GM04503 (cell line): Measurements from ENCODE around the gene PON2.
"Not testable (repeated sequence)": the region's sequence is repeated elsewhere in the genome, so short reads cannot be mapped to it uniquely, and the experiment has no call there.

Experiments used
- DNase-seq: peaks from one replicate; pipeline ENCODE4 v3.0.0-alpha.2; 2012; ENCODE audit warnings: low read depth

The PON2 gene

DNA sequence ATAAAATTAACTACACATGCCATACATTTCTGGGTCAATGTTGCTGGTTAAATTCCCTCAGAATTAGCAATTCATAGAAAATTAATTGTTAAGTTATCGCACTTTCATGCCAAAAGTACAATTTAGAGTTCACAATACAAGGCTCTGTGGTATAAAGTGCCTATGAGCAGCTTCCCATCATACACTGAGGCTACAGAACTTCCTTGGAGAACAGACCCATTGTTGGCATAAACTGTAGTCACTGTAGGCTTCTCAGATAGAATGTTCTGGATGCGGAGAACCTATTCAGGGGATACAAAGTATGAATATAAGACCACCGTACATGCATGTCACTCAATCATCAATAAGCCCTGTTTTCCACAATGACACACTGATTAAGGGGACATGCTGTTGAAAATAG, 29.6 kb downstream of the PON2 start:
- no peak for DNase-seq

DNA sequence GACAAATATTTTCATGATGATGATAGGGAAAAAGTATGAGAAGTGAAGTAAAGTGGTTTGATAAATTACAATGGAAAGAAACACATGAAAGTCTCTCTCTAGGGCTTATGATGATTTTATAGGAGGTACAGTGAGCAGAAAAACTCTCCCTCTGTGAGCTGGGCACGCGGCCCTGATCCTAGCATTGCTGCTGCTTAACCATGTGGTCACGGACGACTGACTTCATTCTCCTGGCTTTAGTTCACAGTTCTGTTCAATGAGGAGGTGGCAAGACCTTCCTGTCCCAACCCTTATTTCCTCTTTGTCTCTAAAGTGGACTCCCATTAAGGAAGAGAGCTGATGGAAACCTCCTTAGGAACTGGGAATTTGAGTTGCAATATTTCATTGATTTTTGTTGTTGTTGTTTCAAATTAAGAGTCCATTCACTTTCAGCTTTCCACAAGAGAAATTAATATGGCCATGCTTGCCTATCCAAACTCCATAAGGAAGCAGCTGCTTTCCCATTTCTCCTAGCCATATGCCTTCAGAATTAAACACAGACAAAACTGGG, 30.4 kb downstream of the PON2 start:
- peak; percentile 15 for DNase-seq

DNA sequence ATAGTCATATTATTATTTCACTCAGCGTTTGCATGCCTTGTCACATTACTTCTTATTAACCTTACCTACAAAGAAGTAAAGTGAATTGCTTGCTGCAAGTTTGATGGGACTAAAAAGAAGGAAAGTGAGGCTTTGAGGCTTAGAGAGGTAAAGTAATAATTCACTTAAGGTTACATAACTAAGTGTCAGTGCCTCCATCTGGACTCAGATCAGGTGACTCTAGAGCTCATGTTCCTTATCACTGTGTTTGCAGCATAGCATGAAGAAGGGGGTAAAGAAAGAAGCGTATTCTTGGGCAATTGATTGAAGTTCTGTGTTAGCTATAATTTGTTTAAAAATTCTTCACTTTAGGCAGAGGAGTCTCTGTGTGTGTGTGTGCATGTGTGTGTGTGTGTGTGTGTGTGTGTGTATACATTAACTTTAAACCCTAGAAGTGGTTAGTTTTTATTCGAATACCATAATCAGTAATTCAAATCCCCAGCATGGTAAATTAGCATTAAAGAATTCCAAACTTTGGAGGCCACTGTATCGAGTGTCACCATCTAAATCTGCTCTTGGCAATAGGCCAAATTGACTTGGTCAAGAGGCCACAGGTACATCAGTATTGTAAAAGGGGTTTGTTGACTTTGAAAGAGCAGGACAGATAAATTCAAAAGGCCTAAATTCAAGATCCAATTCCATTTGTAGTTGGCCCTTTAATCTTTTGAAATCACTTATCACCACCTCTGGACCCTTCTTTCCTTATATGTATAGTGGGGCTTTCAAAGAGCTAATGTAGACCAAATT, 36.5 kb downstream of the PON2 start:
- DNase-seq: no peak

DNA sequence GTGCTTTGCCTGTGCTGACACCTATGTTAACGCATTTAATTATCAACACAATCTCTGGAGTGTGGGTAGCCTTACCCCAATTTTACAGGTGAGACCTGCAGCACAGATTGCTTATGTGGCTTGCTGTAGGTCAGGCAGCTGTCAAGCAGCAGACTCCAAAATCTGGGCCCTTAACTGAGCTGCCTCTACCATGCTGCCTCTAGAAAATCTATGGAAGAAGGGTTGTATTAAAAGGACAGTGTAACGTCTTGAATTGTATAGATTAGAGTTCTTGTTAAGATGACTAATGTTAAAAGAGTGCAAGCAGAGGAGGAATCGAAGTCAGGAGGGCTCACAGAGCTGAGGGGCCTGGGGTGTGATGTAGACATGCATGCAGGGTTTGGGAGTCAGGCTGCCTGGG, 37.4 kb downstream of the PON2 start:
- DNase-seq: no peak

DNA sequence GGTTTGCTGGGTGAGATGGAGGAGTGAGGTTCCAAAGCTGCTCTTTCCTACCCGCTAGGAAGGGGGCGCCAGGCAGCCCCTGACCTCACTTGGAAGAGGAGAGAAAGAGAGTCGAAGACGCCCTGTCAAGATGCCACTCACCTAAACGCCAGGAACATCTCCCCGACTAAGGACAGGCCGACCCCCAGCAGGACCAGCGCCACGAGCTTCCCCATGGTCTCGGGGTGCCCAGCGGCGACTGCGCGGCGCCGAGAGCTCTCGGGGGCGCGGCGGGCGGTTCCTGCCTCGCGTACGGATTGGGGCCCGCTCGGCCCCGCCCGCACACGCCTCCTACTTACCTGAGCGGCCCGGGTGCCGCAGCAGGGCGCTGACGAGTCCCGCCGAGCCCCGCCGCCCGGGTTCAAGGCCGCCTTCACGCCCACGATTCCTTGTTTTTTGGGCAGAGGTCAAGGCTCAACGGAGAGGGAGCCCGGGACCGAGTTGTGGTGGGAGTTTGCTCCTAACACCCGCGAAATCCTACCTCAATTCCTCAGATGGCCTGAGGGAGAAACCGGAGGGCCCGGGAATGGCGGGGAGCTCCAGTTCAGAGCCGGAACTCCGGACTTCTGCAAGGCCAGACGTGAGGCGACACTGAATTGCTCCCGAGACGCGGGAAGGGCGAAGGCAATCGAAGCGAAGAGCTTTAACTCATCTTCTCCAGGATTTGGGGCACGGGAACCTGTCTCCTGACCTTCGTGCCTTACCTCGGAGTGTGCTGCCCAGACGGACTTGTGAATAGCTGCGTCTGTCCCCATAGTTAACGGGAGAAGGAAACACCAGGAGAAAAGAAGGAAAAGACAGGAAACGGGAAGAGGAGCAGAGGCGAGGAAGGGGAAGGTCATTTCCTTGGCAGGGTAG, 38.4 kb downstream of the PON2 start, which contains the start of gene PON3:
Gene PON3, minus strand, starts transcription at position 240 of the 897 bp plus-strand sequence. Its CDS starts 25 bp downstream, at position 215.
- no peak for DNase-seq

DNA sequence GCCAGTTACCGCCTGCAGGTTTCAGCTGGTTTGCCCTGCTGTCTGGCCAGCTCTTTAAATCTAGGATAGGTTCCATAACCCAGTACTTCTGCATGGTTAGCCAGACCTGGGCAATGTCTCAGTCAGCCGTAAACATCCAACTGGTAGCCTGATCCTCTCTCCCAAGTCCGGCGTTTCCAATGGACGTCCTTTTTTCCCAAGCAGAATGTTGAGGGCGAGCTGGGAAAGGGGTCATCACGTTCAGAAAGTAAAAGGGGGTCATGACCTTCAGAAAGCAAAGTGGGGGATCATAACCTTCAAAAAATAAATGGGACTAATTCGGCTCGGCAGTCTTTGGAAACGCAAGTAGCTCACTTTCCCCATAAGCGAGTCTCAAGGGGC, 39.1 kb downstream of the PON2 start:
- DNase-seq: no peak

DNA sequence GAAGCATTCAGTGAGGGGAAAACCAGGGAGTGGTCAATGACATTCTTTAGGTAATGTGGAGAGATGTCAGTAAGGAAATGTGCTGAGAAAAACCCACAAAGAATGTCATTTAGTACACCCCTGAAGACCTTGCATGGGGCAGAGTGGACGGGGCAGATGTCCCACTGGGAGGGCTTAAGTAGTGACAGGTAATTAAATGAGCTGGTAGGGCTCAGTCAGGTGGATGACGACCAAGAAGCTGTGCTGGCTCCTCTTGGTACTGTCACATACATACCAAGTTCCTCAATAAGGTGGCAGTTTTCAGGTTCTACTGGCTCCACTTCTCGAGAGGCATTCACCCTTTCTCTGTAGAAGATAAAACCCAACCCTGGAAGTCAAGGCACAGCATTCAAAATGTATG, 40.5 kb downstream of the PON2 start:
- no peak for DNase-seq

DNA sequence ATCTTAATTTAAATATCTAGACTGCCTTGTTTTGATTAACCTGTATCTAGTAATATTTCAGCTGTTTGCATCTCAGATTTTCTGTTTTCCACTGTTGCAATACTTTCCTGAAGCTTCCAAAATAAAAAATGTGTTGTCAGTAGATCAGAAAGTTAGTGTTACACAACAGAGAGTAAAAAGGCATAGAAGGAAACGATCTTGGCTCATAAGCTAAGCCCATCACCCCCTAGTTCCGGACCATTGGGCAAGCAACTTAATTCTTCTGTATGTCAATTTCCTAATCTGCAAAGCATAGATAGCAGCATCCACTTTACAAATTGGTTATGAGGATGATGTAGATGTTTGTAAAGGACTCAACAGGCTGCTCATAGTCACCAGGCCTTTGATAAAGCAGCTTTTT, 43.1 kb downstream of the PON2 start:
- no peak for DNase-seq

DNA sequence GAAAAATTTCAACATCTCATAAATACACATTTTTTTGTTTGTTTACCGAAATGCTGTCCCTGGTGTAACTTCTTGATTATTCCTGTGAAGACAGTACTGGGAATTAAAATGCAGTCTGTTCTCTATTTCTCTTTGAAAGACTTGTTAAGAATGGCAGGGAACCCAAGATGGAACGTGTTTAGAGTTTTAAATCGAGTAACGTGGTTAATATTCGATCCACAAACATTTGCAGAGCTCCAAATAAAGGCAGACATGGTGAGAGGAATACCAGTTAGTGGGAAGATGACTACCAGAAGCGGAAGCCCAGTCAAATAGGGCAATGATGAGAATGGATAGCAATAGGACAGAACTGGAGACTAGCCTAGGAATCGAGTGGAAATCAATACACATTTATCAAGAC, 45.3 kb downstream of the PON2 start:
- DNase-seq: no peak

DNA sequence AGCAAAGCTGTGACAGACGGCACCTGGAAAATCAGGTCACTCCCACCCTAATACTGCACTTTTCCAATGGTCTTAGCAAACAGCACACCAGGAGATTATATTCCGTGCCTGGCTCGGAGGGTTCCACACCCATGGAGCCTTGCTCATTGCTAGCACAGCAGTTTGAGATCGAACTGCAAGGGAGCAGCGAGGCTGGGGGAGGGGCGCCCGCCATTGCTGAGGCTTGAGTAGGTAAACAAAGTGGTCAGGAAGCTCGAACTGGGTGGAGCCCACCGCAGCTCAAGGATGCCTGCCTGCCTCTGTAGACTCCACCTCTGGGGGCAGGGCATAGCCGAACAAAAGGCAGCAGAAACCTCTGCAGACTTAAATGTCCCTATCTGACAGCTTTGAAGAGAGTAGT, 55.4 kb downstream of the PON2 start:
- not testable (repeated sequence) for DNase-seq

DNA sequence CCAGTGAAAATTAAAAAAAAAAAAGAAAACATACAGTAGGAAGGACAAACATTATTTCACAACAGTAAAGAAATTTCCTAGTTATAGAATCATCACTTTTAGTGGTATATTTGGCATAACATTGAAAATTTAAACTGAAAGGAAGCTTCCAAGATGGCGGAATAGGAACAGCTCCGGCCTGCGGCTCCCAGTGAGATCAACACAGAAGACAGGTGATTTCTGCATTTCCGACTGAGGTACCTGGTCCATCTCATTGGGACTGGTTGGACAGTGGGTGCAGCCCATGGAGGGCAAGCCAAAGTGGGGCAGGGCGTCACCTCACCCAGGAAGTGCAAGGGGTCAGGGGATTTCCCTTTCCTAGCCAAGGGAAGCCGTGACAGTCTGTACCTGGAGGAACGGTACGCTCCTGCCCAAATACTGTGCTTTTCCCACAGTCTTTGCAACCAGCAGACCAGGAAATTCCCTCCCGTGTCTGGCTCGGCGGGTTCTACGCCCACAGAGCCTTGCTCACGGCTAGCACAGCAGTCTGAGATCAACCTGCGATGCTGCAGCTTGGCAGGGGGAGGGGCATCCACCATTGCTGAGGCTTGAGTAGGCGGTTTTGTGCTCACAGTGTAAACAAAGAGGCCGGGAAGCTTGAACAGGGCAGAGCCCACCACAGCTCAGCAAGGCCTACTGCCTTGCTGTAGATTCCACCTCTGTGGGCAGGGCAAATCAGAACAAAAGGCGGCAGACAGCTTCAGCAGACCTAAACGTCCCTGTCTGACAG, 58.0 kb downstream of the PON2 start:
- DNase-seq: no peak

DNA sequence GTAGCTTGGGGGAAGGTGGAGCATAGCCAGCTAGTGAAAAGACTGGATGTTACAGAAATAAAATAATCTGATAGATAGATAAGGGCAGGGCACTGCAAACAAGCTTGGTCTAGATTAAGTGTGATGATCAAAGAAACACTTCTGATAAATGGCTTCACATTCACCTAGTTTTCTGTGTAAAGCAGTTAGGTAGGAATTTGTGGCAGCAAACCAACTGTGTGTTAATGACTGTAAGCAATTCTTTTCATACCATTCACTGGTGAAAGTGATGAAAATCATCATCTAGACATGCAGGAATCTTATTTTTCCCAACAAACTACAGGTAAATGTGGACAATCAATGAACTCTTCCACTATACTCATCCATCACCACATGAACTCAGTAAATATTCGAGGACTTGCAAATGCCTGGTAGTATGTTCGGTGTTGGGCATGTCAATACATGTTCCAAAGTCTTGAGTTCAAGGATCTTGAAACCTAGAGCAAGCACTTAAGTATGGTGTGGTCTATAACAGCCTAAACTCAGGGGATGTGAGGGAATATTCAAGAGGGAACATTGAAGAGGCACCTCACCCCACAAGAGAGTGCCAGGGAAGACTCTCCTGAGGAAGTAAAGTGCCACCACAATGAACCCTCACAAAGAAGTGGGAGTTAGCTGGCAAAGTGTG, 59.1 kb downstream of the PON2 start:
- DNase-seq: no peak

DNA sequence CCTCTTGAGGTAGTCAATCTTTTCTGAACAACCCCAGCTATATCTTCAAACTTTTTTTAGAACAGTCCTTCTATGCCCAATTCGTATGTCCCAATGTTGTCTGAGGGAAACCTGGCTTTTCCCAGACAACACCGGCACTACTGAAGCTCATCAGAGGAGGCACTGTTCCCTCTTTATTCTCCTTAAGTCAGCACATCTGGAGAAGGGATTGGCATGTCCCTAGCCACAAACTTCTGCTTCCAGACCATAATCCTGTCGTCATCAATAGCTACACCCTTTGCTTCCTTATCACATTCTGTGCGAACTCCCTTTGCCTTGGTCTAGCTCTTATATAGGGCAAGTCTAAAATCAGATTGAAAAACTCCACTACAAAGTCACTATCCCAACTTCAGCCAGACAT, 61.5 kb downstream of the PON2 start:
- DNase-seq: no peak

DNA sequence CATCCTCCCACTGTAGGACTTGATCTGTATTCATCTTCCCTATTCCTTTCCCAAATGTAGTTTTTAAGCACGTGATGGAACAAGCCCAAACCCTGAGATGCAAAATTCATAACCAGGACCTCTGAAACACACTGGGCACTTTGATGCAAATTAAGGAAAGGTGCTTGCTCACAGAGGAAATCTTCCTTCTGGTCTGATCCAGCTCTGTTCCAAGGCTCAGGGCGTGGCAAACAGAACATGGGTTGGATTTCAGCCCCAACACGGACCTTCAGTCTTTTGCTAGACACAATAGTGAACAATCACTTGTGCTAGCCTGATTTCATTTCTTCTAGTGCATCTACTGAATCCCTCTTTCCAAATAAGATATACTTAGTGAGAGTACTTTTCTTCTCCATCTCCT, 66.6 kb downstream of the PON2 start:
- no peak for DNase-seq

DNA sequence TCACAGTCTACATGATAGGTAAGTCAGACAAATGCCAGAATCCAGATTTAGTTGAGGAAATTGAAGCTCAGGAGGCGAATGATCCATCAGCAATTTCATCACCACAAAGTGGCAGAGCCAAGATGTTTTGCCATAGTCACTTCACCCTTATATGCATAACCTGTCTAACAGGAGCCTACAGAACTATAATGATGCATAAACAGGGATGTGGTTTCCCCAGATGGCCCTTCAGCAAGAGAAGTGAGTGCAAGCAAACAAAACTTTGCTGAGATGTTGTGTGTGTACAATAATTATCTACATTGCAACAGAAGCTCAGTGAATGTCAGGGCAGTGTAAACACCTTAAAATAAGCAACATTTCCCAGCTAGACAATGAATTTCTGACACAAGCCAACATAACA, 67.2 kb downstream of the PON2 start:
- DNase-seq: no peak

DNA sequence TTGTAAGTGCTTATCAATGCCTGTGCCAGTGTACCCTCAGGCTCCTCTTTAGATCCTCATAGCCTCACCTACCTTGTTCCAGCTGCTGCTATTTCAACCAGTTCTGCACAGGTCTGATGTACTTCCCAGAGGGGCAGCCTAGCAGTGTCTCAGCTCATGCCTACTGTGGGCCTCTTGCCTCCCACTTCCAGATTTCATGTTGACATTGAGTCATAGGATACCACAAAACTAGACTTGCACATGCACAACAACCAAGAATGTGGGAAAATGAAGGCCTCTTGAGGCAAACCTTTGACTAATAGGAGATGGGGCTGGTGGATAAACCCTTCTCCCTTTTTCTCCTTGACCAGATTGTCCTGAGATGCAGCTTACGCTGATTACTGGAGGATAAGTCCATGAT, 69.7 kb downstream of the PON2 start:
- DNase-seq: no peak

DNA sequence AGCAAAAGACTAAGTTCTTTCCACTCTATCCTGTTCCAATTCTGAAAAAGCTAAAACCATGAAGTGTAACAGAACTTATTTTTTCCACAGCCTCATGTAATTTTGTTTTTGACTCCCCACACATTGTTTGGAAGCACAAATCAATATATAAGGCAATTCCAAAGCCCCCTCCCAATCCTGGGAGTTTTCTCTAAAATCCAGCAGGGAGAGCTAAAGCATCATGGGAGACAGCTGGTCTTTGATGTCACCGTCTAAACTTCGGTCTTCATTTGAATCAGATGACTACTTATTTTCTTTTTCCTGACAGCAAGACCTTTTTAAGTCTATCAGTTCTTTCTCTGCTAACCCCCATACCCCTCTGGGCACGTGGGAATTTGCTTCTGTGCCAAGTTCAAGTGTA, 77.2 kb downstream of the PON2 start:
- DNase-seq: no peak
